Umbilical cord (tissue), 2 donors: ENCODE results near the gene LMBR1. TPM values are rescaled to one million over a fixed set of nuclear protein-coding genes. Genes with fewer than 3 reads are reported as not detected.
"Not testable (repeated sequence)": the region's sequence is repeated elsewhere in the genome, so short reads cannot be mapped to it uniquely, and the experiment has no call there.

Experiments
- DNase-seq: peaks from one replicate; pipeline ENCODE4 v3.0.0-alpha.2; 2015; ENCODE audit warnings: low spot score
- total RNA-seq: library from RNA; depleted of rRNA; stranded (reverse); fragments of >200 nt; gene quantifications from one replicate; pipeline ENCODE4 v1.2.3, GENCODE V29; 2014; ENCODE audit warnings: low replicate concordance; ENCODE audit not compliant: insufficient read depth

LMBR1 gene
- total RNA-seq, 1 donor from 2014 or later: 56.3 TPM

- DNase-seq: no peak
Measured at GRCh38 chr7:156759579-156760202, 133.3 kb downstream of the LMBR1 start.

GRCh38 chr7:156759143-156759542, 133.8 kb downstream of the LMBR1 start:
- no peak for DNase-seq

- DNase-seq: no peak
Measured at GRCh38 chr7:156754201-156754600, 138.8 kb downstream of the LMBR1 start.

GRCh38 chr7:156753630-156754029, 139.4 kb downstream of the LMBR1 start:
- DNase-seq: no peak

- DNase-seq: no peak
Measured at GRCh38 chr7:156753229-156753560, 139.8 kb downstream of the LMBR1 start.

- DNase-seq: no peak
Measured at GRCh38 chr7:156752367-156753228, 140.4 kb downstream of the LMBR1 start.

- no peak for DNase-seq
Measured at GRCh38 chr7:156751319-156751718, 141.7 kb downstream of the LMBR1 start.

GRCh38 chr7:156747718-156748117, 145.3 kb downstream of the LMBR1 start:
- DNase-seq: no peak

- DNase-seq: no peak
Measured at GRCh38 chr7:156746891-156747290, 146.1 kb downstream of the LMBR1 start.

- DNase-seq: no peak
Measured at GRCh38 chr7:156739596-156739995, 153.4 kb downstream of the LMBR1 start.

- no peak for DNase-seq
Measured at GRCh38 chr7:156735851-156736250, 157.1 kb downstream of the LMBR1 start.

- DNase-seq: no peak
Measured at GRCh38 chr7:156733638-156734037, 159.3 kb downstream of the LMBR1 start.

GRCh38 chr7:156732091-156732625, 160.8 kb downstream of the LMBR1 start:
- no peak for DNase-seq

- DNase-seq: no peak
Measured at GRCh38 chr7:156731651-156732050, 161.3 kb downstream of the LMBR1 start.

GRCh38 chr7:156725936-156726335, 167.0 kb downstream of the LMBR1 start:
- no peak for DNase-seq

- DNase-seq: no peak
Measured at GRCh38 chr7:156725073-156725472, 167.9 kb downstream of the LMBR1 start.

GRCh38 chr7:156722043-156722826, 170.7 kb downstream of the LMBR1 start:
- DNase-seq: no peak

GRCh38 chr7:156703773-156704482, 189.1 kb downstream of the LMBR1 start:
- no peak for DNase-seq

- DNase-seq: no peak
Measured at GRCh38 chr7:156703209-156703608, 189.8 kb downstream of the LMBR1 start.

- no peak for DNase-seq
Measured at GRCh38 chr7:156702399-156702798, 190.6 kb downstream of the LMBR1 start.

GRCh38 chr7:156701787-156702186, 191.2 kb downstream of the LMBR1 start:
- not testable (repeated sequence) for DNase-seq
